ES-I3 (cell line): ENCODE results near the gene CADPS2.

Experiments used
- H3K36me3 ChIP-seq: 2 replicates; pipeline ENCODE4 v1.6.1; 2013; ENCODE audit warnings: mild to moderate bottlenecking, low read length, control low read depth, moderate library complexity; ENCODE audit not compliant: insufficient read depth
- H3K4me1 ChIP-seq: 2 replicates; pipeline ENCODE4 v1.6.1; 2013; ENCODE audit warnings: mild to moderate bottlenecking, control low read depth, low read length; ENCODE audit not compliant: insufficient read depth
- H3K9ac ChIP-seq: 2 replicates; pipeline ENCODE4 v1.6.1; 2013; ENCODE audit warnings: low read depth, mild to moderate bottlenecking, low read length, moderate library complexity
- H3K9me3 ChIP-seq: 2 replicates; pipeline ENCODE4 v1.6.1; 2013; ENCODE audit warnings: mild to moderate bottlenecking, low read length, moderate library complexity; ENCODE audit not compliant: control insufficient read depth, insufficient read depth

The CADPS2 gene

DNA sequence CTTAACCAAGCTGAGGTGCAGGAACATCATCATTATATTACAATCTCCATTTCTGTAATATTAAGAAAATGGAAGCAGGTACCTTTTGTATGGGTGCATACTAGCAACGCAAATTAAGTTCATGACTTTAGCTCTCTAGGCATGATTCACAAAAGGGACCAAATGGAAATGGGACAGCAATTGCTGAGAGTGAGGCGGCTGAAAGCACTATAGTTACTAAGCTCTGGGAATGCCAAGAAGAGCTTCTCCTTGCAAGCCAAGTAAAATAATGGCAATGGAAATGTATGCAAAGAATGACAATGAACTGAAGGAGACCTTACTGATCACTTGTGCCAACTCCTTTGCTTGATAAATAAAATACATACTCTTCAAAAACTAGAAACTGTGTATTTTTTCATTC lies 147.3 kb downstream of the CADPS2 start:
- Histone ChIP-seq H3K9ac (no peak overlapping the region), H3K4me1 (peaks cover 52% of the 10 kb centered on the region), H3K36me3 (no peaks in the 10 kb centered on the region), H3K9me3 (no peaks in the 10 kb centered on the region)

DNA sequence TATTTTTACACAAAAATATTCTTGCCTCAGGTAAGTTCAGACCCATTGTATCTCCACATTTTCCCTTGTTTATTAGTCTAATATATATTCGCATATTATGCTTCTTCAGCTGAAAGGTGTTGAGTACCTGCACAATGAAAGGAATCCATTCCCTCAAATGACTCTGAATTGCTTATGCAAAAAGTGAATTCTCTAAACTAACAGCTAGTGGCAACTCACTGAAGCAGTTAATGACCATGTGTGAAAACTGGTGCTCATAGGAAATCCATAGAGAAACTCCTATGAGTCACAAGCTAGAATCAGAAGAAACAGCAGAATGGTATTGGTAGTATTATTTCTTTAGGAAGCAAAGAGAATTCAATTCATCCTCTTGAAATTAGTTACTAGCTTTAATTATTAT lies 150.1 kb downstream of the CADPS2 start:
- no peak overlapping the region for H3K9ac ChIP-seq
- H3K9me3 ChIP-seq = no peaks in the 10 kb centered on the region; the same call in 1 of the 2 replicates
- H3K4me1 ChIP-seq = peaks cover 43% of the 10 kb centered on the region
- H3K36me3 ChIP-seq = no peaks in the 10 kb centered on the region

DNA sequence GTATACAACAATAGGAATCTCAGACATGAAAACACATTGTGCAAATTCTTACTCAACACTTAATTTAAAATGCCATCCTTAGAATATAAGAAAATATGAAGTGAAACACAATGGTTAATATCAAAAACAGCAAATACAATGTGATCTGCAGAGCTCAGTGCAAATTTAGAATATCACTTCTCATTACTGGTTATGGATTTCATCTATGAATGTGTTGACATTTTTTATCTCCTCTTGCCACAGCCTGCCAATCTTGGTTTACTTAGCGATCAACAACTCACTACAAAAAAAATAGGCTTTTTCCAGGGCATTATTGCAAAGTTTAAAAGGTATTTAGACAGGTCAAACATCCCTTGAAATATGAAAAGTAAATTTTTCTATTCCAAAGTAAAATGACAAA lies 158.5 kb downstream of the CADPS2 start:
- H3K9ac ChIP-seq = no peak overlapping the region
- no peaks in the 10 kb centered on the region for H3K4me1 ChIP-seq
- no peaks in the 10 kb centered on the region for H3K9me3 ChIP-seq
- H3K36me3 ChIP-seq = no peaks in the 10 kb centered on the region

DNA sequence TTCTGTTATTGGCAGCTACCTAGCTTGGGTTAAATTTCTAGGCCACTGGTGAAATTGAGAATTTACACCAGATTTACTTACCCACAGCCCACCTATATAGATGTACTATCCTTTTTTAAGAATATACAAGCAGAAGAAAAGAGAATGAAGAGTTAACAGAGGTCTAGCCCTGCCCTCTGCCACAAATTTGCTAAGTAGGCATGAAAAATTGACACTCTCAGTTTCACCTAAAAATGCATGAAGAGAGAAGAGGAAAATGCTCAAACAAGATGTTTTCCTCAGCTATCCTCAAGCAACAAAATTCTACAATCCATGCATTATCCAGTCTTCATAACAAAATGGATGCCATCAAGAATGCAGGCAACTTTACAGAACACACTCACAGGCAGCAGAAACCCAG lies 158.9 kb downstream of the CADPS2 start:
- Histone ChIP-seq H3K4me1 (no peaks in the 10 kb centered on the region), H3K9ac (no peak overlapping the region), H3K36me3 (no peaks in the 10 kb centered on the region), H3K9me3 (no peaks in the 10 kb centered on the region)

DNA sequence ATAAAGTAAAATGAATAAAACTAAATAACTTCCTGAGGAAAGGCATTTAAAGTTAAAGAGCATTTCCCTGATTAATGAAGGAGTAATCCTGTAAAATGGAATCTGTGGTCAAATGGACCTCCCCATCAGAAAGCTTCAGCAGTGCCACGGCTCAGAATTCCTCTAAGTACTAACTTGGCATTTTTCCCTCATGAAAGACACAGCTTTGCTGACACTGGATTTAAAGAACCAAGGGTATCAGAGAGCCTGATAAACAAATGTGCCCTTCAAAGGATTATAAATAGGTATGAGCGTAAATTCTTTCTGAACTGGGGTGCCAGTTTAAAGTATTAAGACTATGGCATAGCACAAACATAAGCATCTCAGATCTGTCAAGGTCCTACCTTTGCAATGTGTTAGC lies 159.4 kb downstream of the CADPS2 start:
- Histone ChIP-seq H3K9me3 (no peaks in the 10 kb centered on the region), H3K36me3 (no peaks in the 10 kb centered on the region), H3K9ac (no peak overlapping the region), H3K4me1 (no peaks in the 10 kb centered on the region)

DNA sequence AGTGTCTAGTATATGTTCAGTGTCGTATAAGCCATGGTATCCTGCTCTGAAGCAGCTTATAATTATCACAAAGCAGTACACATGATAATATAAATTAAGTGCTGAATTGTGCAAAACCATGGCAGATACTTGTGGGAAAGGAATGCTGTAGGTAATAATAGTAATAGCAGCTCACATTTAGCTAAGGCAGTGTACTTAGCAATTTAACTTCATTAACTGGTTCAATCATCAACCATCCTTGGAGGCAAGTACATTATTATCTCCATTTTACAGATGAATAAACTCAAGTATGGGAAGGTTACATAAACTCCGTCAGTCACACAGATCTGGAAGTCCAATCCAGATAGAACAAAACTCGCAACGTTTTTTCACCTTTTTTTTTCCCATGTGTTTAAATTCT lies 161.9 kb downstream of the CADPS2 start:
- no peaks in the 10 kb centered on the region for H3K36me3 ChIP-seq
- peaks cover under 1% of the 10 kb centered on the region; the same call in 1 of the 2 replicates for H3K4me1 ChIP-seq
- no peak overlapping the region for H3K9ac ChIP-seq
- H3K9me3 ChIP-seq = no peaks in the 10 kb centered on the region

DNA sequence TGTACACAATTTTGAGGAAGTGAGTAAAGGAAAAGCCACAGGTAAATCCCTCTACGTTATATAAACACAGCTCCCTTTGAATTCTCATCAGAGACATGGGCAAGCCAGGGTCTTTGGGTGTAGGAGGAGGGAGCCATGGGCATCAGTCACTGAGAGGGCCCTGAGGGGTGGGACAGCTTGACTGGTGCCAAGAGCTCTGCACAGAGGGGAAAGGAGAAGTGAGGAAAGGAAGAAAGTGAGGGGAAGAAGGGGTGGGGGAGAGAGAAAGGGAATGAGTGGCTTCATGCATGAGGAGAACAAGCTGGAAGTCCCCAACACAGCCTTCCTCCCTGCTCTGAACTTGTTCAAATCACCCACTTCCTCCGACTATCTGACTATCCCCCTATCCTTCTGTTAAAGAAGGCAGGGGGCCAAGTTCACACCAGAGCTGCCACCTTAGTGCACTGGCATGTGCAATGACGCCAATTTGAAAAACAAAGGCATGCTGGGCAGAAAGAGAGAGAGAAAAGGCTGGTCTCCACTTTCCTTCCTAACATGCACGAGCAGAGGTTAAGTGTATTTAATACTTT lies 167.2 kb downstream of the CADPS2 start:
- H3K4me1 ChIP-seq = peaks cover 3% of the 10 kb centered on the region; the same call in 1 of the 2 replicates
- no peaks in the 10 kb centered on the region for H3K9me3 ChIP-seq
- no peaks in the 10 kb centered on the region for H3K36me3 ChIP-seq
- H3K9ac ChIP-seq = no peak overlapping the region

DNA sequence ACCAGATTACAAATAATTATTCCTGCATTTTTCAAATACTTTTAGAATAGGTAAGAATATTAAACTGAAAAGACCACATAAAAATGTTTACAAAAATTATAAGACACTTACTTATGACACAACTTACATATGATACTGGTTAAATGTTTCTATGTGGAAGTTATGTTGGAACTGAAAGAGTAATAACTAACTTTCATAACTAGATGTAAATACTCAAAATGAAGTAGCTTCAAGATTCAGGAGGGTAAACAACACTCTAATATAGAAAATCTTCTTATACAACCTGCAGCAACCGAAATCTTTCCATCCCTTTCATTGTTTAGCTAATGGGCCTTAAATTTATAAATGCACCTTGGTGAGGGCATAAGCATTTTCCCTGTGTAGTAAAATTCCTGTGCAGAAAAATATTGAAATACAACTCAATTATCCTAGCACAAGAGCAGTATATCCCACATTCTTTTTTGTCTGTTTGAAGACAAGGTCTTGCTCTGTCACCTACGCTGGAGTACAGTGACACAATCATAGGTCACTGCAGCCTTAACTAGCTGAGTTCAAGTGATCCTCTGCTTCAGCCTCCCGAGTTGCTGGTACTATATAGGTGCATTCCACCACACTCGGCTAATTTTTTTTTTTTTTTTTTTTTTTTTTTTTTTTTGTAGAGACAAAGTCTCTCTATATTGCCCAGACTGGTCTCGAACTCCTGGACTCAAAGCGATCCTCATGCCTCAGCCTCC lies 168.7 kb downstream of the CADPS2 start:
- Histone ChIP-seq H3K9ac (no peak overlapping the region), H3K36me3 (no peaks in the 10 kb centered on the region), H3K9me3 (no peaks in the 10 kb centered on the region), H3K4me1 (peaks cover 3% of the 10 kb centered on the region; the same call in 1 of the 2 replicates)

DNA sequence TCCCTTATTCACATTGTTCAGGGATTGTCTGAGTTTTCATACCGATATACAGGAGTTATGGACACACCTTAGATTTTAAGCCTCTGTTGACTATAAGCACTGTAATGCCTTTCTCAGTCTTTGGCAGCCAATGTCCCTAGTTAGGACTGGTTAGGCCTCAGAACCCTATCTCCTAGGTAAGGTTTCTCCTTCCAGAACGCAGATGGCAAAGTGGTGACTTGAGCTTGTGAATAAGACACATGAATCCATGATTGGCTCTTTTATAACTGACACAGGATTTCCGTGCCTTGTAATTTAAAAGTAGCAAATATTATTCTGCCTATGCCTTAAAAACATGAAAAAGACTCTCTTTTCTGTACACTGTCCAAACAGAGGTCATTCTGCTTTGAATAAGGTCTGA lies 171.1 kb downstream of the CADPS2 start:
- no peaks in the 10 kb centered on the region for H3K9me3 ChIP-seq
- H3K36me3 ChIP-seq = no peaks in the 10 kb centered on the region
- no peak overlapping the region for H3K9ac ChIP-seq
- peaks cover 3% of the 10 kb centered on the region; the same call in 1 of the 2 replicates for H3K4me1 ChIP-seq

DNA sequence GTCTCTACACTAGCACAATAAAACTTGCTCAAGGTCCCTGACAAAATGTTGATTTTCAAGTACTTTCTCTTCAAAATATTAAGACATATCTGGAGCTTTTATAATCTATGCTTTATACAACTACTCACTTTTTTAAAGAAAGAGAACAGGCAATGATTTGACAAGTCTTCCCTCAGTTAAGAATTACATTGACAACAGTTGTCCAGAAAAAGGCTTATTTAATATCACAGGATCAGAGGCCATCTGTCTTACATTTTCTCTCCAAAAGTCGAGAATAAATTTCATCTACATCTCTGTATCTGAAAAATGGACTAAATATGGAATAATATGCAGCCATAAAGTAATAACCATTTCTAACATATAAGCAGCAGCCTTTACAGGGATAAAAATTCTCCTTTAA lies 175.3 kb downstream of the CADPS2 start:
- Histone ChIP-seq H3K9me3 (no peaks in the 10 kb centered on the region), H3K36me3 (no peaks in the 10 kb centered on the region), H3K9ac (no peak overlapping the region), H3K4me1 (no peaks in the 10 kb centered on the region)

DNA sequence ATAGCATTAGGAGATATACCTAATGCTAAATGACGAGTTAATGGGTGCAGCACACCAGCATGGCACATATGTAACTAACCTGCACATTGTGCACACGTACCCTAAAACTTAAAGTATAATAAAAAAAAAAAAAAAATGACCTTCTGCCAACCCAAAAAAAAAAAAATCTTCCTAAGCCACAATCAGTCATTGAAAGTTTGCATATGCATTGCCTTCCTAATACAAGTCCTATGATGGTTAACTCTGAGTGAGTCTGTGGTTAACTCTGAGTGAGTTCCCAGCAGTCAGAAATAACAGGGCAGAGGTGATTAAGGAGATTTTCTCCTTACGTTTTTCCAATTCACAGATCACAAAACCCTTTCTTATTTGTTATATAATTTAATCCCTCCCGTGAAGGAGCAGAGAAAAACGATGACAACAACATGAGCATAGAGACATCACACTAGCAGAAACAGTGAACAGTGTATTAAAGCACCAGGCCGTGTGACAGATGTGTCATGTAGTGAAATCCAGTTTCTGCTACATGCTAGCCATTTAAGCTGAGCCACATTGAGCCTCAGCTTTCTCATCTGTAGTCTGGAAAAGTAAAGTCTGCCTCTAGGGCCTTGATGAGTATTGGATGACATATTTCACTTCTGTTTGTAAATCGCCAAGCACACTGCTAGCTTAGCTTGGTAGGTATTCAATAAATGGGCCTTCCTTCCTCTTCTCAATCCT lies 176.2 kb downstream of the CADPS2 start:
- H3K9ac ChIP-seq = no peak overlapping the region
- H3K4me1 ChIP-seq = no peaks in the 10 kb centered on the region
- H3K9me3 ChIP-seq = no peaks in the 10 kb centered on the region
- H3K36me3 ChIP-seq = no peaks in the 10 kb centered on the region

DNA sequence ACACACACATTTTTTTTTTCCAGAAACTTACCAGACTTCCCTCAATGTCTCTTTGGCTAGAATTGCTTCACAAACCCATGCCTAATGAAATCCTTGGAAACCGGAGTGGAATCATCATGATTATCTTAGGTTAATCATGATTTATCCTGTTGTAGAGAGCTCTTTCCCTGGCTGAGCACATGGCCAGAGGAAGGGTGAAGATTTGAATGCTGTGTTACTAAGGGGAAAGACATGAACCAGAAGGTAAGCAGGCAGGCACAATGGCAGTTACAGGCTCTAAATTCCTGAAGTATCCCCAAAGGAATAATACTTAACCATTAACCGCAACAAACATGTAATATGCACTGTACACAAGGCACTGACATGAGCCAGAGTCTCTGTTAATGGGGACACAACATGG lies 179.4 kb downstream of the CADPS2 start:
- Histone ChIP-seq H3K4me1 (no peaks in the 10 kb centered on the region), H3K9ac (no peak overlapping the region), H3K9me3 (no peaks in the 10 kb centered on the region), H3K36me3 (no peaks in the 10 kb centered on the region)

DNA sequence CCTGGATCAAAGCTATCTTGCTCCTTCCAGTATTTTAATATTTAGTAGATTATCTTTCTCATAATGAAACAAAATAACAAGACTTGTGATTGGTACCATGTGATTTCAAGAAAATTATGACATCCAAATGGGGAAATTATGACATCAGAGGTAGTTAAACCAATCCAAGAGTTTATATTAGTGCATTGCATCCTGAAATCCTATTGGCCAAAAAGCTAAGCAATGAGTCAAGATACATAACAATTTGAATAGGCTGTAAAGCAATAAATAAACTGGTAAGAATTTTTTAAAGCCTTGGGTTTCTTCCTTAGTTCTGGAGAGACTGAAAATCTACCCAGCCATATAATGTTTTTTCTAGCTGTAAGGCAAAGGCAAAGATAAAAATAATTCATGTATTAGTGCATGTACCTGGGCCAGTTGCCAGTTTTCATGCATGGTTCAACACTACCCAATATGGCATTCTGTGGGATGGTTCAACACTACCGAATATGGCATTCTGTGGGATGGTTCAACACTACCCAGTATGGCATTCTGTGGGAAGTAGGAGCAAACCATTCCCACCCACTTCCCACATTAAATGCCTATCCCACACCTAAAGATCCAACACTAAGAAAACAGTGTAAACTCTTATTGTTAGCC lies 183.3 kb downstream of the CADPS2 start, which contains the start of gene RNF148:
Gene RNF148, minus strand, starts transcription at position 51 of the 639 bp plus-strand sequence. CDS start 172 bp downstream, outside the sequence.
- no peak within 1 kb of the TSS for H3K9ac ChIP-seq
- H3K36me3 ChIP-seq = no peaks in the 10 kb centered on the region
- H3K4me1 ChIP-seq = no peaks in the 10 kb centered on the region
- no peaks in the 10 kb centered on the region for H3K9me3 ChIP-seq

DNA sequence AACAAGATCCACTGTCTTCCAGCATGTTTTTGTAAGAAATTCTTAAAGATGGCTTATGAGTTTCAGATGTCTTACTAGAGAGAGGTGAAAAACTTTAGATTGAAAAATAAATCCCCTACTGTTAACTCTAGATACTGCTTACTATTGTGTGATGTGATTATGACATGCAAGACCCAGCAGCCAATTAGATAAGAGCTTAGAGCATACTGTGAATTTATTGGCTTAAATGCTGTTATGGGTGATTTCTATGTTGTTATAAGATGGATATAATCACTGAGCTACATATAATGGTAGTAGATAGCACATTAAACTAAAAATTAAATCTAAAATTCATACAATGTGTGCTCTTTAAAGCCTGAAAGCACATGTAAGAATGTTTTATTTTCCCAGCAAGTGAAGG lies 187.2 kb downstream of the CADPS2 start, which contains the start of gene RNF133:
Gene RNF133, minus strand, starts transcription at position 101 of the 400 bp plus-strand sequence. CDS start 199 bp downstream, outside the sequence.
- H3K4me1 ChIP-seq = peaks cover 8% of the 10 kb centered on the region; the same call in 1 of the 2 replicates
- no peaks in the 10 kb centered on the region for H3K9me3 ChIP-seq
- H3K9ac ChIP-seq = no peak within 1 kb of the TSS
- H3K36me3 ChIP-seq = no peaks in the 10 kb centered on the region
